HepG2 (cell line): ENCODE measurements around the gene LCAT. TPM values are rescaled to one million over a fixed set of nuclear protein-coding genes. Genes with fewer than 3 reads are reported as not detected.
A peak's percentile ranks its signal among the peaks of the same experiment; 100 is the strongest.

ENCODE experiments used
- DRAP1 ChIP-seq: IDR thresholded peaks from 2 replicates; pipeline ENCODE4 v1.6.1; 2016; ENCODE audit warnings: missing genetic modification reagents, missing compliant biosample characterization
- ETV5 ChIP-seq: IDR thresholded peaks from 2 replicates; pipeline ENCODE4 v1.6.1; 2018; ENCODE audit warnings: missing biosample characterization, missing genetic modification reagents, inconsistent platforms, borderline replicate concordance
- GATA4 ChIP-seq: sonication (generic); IDR thresholded peaks from 2 replicates; pipeline ENCODE4 v1.6.1; 2016; ENCODE audit warnings: antibody characterized with exemption, low read depth, borderline replicate concordance
- GMEB2 ChIP-seq: IDR thresholded peaks from 2 replicates; pipeline ENCODE4 v1.6.1; 2016; ENCODE audit warnings: missing biosample characterization, missing genetic modification reagents, low read depth
- HDAC6 ChIP-seq: fragments of 200-600 bp; sonication (generic); IDR thresholded peaks from 2 replicates; pipeline ENCODE4 v1.7.0; 2017; ENCODE audit warnings: mild to moderate bottlenecking, antibody characterized with exemption, low read length, low read depth
- HNRNPK ChIP-seq: fragments of 200-400 bp; formaldehyde crosslinking; IDR thresholded peaks from 2 replicates; pipeline ENCODE4 v1.6.1; 2018; ENCODE audit warnings: low read length, low read depth, moderate library complexity, mild to moderate bottlenecking; ENCODE audit not compliant: poor library complexity, severe bottlenecking
- JUN ChIP-seq: sonication (generic); formaldehyde crosslinking; IDR thresholded peaks from 2 replicates; pipeline ENCODE4 v1.4.0; 2020; ENCODE audit warnings: mild to moderate bottlenecking, missing genetic modification reagents
- MED1 ChIP-seq: sonication (generic); formaldehyde crosslinking; IDR thresholded peaks from 2 replicates; pipeline ENCODE4 v1.4.0; 2020; ENCODE audit warnings: missing genetic modification reagents
- MLLT10 ChIP-seq: sonication (generic); formaldehyde crosslinking; IDR thresholded peaks from 2 replicates; pipeline ENCODE4 v1.4.0; 2020; ENCODE audit warnings: missing genetic modification reagents
- MNT ChIP-seq: fragments of 450-650 bp; IDR thresholded peaks from 2 replicates; pipeline ENCODE4 v1.6.1; 2016
- NKX3-1 ChIP-seq: sonication (generic); formaldehyde crosslinking; IDR thresholded peaks from 2 replicates; pipeline ENCODE4 v1.5.0; 2020; ENCODE audit warnings: missing genetic modification reagents
- REL ChIP-seq: sonication (generic); formaldehyde crosslinking; conservative IDR thresholded peaks from 2 replicates; pipeline ENCODE4 v1.8.0; 2022; ENCODE audit warnings: mild to moderate bottlenecking, missing genetic modification reagents, moderate library complexity
- RERE ChIP-seq: IDR thresholded peaks from 2 replicates; pipeline ENCODE4 v1.6.1; 2016; ENCODE audit warnings: low read depth, missing genetic modification reagents, missing compliant biosample characterization
- SYNCRIP ChIP-seq: fragments of 200-400 bp; formaldehyde crosslinking; IDR thresholded peaks from 2 replicates; pipeline ENCODE4 v1.6.1; 2018; ENCODE audit warnings: mild to moderate bottlenecking, low read depth, low read length; ENCODE audit not compliant: insufficient read depth
- TBX2 ChIP-seq: sonication (generic); formaldehyde crosslinking; IDR thresholded peaks from 2 replicates; pipeline ENCODE4 v1.5.0; 2020; ENCODE audit warnings: missing genetic modification reagents, mild to moderate bottlenecking, borderline replicate concordance
- TOPORS ChIP-seq: sonication (generic); formaldehyde crosslinking; IDR thresholded peaks from 2 replicates; pipeline ENCODE4 v1.8.0; 2023; ENCODE audit warnings: mild to moderate bottlenecking, missing genetic modification reagents
- ZMYM3 ChIP-seq: sonication (generic); formaldehyde crosslinking; IDR thresholded peaks from 2 replicates; pipeline ENCODE4 v1.5.1; 2020; ENCODE audit warnings: mild to moderate bottlenecking, missing genetic modification reagents
- ZNF343 ChIP-seq: sonication (generic); formaldehyde crosslinking; IDR thresholded peaks from 2 replicates; pipeline ENCODE4 v1.4.0; 2020; ENCODE audit warnings: mild to moderate bottlenecking, missing genetic modification reagents
- ZNF790 ChIP-seq: sonication (generic); formaldehyde crosslinking; IDR thresholded peaks from 2 replicates; pipeline ENCODE4 v1.8.0; 2022; ENCODE audit warnings: missing genetic modification reagents, mild to moderate bottlenecking, borderline replicate concordance
- ZNF883 ChIP-seq: sonication (generic); formaldehyde crosslinking; IDR thresholded peaks from 2 replicates; pipeline ENCODE4 v1.5.1; 2020; ENCODE audit warnings: mild to moderate bottlenecking, missing genetic modification reagents; ENCODE audit errors: not compliant biosample characterization
- polyA plus RNA-seq, 8 experiments: library from polyadenylated mRNA; depleted of rRNA in 3 of 8; stranded (reverse) in 7 of 8; unstranded in 1 of 8; fragments of >200 nt; fragmentation: Illumina TruSeq in 4 of 8; extraction: Trizol in 4 of 8; gene quantifications; 2 replicates each; pipeline versions ENCODE4 v1.2.1 to v1.2.3, GENCODE V29; 2011 to 2016; ENCODE audit warnings: low read depth in 4 of 8, missing spikeins in 1 of 8, mixed read lengths in 1 of 8; ENCODE audit not compliant: insufficient read depth in 1 of 8
- total RNA-seq, 5 experiments: library from RNA; depleted of rRNA; stranded (reverse); fragments of >200 nt; fragmentation: Illumina TruSeq; extraction: Trizol; gene quantifications; 2 replicates each; pipeline ENCODE4 v1.2.3, GENCODE V29; 2016; ENCODE audit warnings: low read depth in 1 of 5

LCAT gene
- total and polyA plus RNA-seq, 2 of the 13 experiments (the other 11 are each of a cell fraction or from before 2014, with no cell fraction given): 36.1 to 38.9 TPM

- TF ChIP-seq RERE (CRISPR knock-in tag): no peak
- TF ChIP-seq NKX3-1: no peak
- no peak for TF ChIP-seq ZNF343 (CRISPR knock-in tag)
- TF ChIP-seq SYNCRIP: no peak
- TF ChIP-seq MLLT10: no peak
- no peak; the same call in 1 of the 2 replicates for TF ChIP-seq ZMYM3 (CRISPR knock-in tag)
- no peak for TF ChIP-seq MNT
- peak; percentile 71 for TF ChIP-seq ZNF883 (CRISPR knock-in tag)
- TF ChIP-seq ZNF790 (CRISPR knock-in tag): peak; percentile 68; the same call in 1 of the 2 replicates
- peak; percentile 24; the same call in 1 of the 2 replicates for TF ChIP-seq TBX2 (CRISPR knock-in tag)
- no peak; the same call in 1 of the 2 replicates for TF ChIP-seq REL (CRISPR knock-in tag)
- peak; percentile 67; the same call in 1 of the 2 replicates for TF ChIP-seq TOPORS (CRISPR knock-in tag)
- TF ChIP-seq GATA4: peak; percentile 66
- TF ChIP-seq HNRNPK: peak; percentile 40
- TF ChIP-seq GMEB2 (CRISPR knock-in tag): 0 out of 2 replicates have a peak, but pooled peaks have one; percentile 38
- peak; percentile 47; the same call in 1 of the 2 replicates for TF ChIP-seq JUN
- no peak for TF ChIP-seq MED1 (CRISPR knock-in tag)
- peak; percentile 54 for TF ChIP-seq ETV5 (CRISPR knock-in tag)
- TF ChIP-seq DRAP1 (CRISPR knock-in tag): peak; percentile 97
- no peak for TF ChIP-seq HDAC6
These were observed at the start of gene LCAT (continued) for GRCh38 chr16:67943619-67944504.
